DOHH2 (cell line): Measurements from ENCODE around the gene GJA5.

Experiments used
- EZH2phosphoT487 ChIP-seq: fragments of 200-600 bp; sonication (generic); IDR thresholded peaks from 2 replicates; pipeline ENCODE4 v1.6.1; 2017; ENCODE audit warnings: borderline replicate concordance, mild to moderate bottlenecking, antibody characterized with exemption, low read length, moderate library complexity, mixed read lengths
- TF ChIP-seq, protein P1 (sequence below): fragments of 200-600 bp; sonication (generic); IDR thresholded peaks from one replicate; pipeline ENCODE4 v1.5.1; 2014; ENCODE audit warnings: antibody characterized with exemption, mild to moderate bottlenecking, low read depth, low read length; ENCODE audit not compliant: poor library complexity, severe bottlenecking

DNA sequence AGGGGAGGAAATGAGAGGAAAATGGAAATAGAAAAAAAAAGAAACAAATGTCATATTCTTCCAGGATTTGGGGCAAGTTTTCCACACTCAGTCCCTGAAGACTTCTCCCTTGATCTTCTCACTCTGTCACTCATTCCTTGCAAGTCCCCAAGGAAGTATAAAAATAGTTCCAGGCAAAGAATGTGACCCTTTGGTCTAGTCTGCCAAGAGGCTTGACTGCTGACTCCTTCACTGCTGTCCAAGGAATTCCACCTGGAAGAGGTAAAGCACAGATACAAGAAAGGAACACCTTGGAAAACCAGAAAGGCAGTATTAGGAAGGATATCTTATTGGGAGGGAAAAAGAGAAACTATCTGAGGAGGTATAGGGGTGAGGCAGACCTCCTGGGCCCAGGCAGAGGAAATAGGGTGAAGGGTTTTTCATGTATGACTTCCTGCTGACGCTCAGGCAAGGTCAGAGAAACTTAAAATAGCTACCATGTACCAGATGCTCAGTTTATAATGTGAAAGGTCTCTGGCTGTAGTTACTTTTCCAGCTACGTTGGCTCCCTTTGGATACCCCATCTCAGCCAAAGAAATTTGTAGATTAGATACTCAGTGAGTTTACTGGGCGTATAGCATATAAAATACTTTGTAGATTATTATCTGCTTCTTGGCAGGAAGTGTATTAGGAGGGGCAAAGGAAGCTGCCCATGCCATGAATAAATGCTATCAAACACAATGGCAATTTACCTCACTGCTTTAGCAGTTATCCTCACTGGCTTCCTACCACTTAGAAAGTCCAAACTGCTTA is 2.0 kb upstream of the GJA5 start:
- TF ChIP-seq, protein P1, sequence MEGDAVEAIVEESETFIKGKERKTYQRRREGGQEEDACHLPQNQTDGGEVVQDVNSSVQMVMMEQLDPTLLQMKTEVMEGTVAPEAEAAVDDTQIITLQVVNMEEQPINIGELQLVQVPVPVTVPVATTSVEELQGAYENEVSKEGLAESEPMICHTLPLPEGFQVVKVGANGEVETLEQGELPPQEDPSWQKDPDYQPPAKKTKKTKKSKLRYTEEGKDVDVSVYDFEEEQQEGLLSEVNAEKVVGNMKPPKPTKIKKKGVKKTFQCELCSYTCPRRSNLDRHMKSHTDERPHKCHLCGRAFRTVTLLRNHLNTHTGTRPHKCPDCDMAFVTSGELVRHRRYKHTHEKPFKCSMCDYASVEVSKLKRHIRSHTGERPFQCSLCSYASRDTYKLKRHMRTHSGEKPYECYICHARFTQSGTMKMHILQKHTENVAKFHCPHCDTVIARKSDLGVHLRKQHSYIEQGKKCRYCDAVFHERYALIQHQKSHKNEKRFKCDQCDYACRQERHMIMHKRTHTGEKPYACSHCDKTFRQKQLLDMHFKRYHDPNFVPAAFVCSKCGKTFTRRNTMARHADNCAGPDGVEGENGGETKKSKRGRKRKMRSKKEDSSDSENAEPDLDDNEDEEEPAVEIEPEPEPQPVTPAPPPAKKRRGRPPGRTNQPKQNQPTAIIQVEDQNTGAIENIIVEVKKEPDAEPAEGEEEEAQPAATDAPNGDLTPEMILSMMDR: no peak
- no peak for TF ChIP-seq EZH2phosphoT487
